GM13977 (cell line): Measurements from ENCODE around the gene TMEM161A.
"Not testable (repeated sequence)": the region's sequence is repeated elsewhere in the genome, so short reads cannot be mapped to it uniquely, and the experiment has no call there.

Source experiments
- DNase-seq: peaks from one replicate; pipeline ENCODE4 v3.0.0; 2012; ENCODE audit warnings: low spot score
- CTCF ChIP-seq: IDR thresholded peaks from 2 replicates; pipeline ENCODE4 v1.5.1; 2012; ENCODE audit warnings: mild to moderate bottlenecking, control low read depth; ENCODE audit not compliant: insufficient read depth; ENCODE audit errors: extremely low read depth, missing control alignments
- in situ Hi-C: fragments of 300-500 bp; cut with MboI; formaldehyde crosslinking; loops from one replicate; pipeline ENCODE4 v1.12.0; 2022; ENCODE audit warnings: low sequenced_read_pairs, low pct_unique_long_range_greater_than_20kb, mixed read lengths, inconsistent platforms; ENCODE audit not compliant: unreplicated experiment

TMEM161A gene

GRCh38 chr19:19154768-19155494 lies 16.7 kb upstream of the TMEM161A start:
- no peak for DNase-seq
- in situ Hi-C loops = loop anchor here (25.0 kb wide), 1 partner anchor 332 kb away; no protein-coding TSS in a partner anchor
- peak; percentile 51 for TF ChIP-seq CTCF

GRCh38 chr19:19152668-19153384 lies 14.5 kb upstream of the TMEM161A start:
- TF ChIP-seq CTCF = no peak
- in situ Hi-C loops = loop anchor here (25.0 kb wide), 1 partner anchor 334 kb away; no protein-coding TSS in a partner anchor
- no peak for DNase-seq

- no peak for DNase-seq
- TF ChIP-seq CTCF = no peak
- in situ Hi-C loops = loop anchor here (25.0 kb wide), 1 partner anchor 336 kb away; no protein-coding TSS in a partner anchor
Measured at GRCh38 chr19:19151418-19151817, 13.1 kb upstream of the TMEM161A start.

- no peak for DNase-seq
- TF ChIP-seq CTCF = no peak
- in situ Hi-C loops = no loop called here
Measured at GRCh38 chr19:19149435-19149834, 11.2 kb upstream of the TMEM161A start.

- DNase-seq, in situ Hi-C loops: not testable (repeated sequence)
Measured at GRCh38 chr19:19148504-19148903, 10.2 kb upstream of the TMEM161A start.

- no peak for TF ChIP-seq CTCF
- no peak for DNase-seq
- in situ Hi-C loops = no loop called here
Measured at GRCh38 chr19:19147344-19147743, 9.1 kb upstream of the TMEM161A start.

- TF ChIP-seq CTCF = no peak
- in situ Hi-C loops = no loop called here
- DNase-seq = no peak
Measured at GRCh38 chr19:19146865-19147264, 8.6 kb upstream of the TMEM161A start.
